HG02610 (cell line): ENCODE data around the gene MYBL2.

Experiments
- ATAC-seq: cut with Tn5 transposase; IDR thresholded peaks from one replicate; pipeline ENCODE4 v1.9.1; 2021; ENCODE audit warnings: mild to moderate bottlenecking, moderate library complexity; ENCODE audit not compliant: unreplicated experiment

MYBL2 gene

GRCh38 chr20:43681991-43682410 lies 15.1 kb downstream of the MYBL2 start:
- ATAC-seq = peak; percentile 92

DNA sequence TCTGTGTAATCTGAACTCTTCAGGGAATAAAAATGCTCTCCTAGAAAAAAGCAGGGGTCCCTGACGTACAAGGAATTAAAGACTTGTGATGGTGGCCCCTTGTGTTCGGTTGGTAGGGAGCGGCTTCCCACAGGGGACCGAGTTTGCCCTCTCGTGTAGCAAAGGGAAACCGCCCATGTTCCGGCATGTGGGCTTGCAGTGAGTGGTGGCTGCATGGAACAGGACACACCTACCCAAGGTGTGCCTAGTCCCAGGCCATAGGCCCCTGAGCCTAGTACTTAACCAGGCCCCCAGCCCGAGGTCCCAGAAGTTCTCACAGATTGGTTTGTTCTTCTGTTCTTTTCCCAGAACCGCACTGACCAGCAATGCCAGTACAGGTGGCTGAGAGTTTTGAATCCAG lies 15.5 kb downstream of the MYBL2 start:
- ATAC-seq = peak; percentile 28

GRCh38 chr20:43686820-43687219 lies 19.9 kb downstream of the MYBL2 start:
- no peak for ATAC-seq

GRCh38 chr20:43689165-43689564 lies 22.3 kb downstream of the MYBL2 start:
- no peak for ATAC-seq

DNA sequence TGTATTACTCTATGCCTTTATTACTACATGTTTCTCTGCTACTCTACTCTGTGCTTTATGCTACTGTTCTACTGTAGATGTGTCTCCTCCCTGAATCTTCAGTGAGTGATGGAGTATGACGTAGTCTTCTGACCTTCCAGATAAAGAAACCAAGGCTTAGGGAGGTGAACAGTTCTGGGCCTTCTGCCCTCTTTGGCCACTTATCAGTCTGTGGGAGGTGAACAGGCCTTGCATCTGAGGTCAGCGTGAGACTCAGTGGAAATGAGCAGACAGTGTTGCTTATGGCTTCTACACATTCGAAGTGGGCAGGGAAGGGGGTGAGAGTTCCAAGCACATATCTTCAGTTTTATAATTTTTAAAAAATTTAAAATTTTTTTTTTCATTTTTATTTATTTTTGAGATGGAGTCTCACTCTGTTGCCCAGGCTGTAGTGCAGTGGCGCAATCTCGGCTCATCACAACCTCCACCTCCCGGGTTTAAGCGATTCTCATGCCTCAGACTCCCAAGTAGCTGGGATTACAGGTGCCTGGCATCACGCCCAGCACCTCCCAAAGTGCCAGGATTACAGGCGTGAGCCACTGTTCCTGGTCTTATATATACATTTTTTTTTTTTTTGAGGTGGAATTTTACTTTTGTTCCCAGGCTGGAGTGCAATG lies 24.2 kb downstream of the MYBL2 start:
- ATAC-seq = no peak

DNA sequence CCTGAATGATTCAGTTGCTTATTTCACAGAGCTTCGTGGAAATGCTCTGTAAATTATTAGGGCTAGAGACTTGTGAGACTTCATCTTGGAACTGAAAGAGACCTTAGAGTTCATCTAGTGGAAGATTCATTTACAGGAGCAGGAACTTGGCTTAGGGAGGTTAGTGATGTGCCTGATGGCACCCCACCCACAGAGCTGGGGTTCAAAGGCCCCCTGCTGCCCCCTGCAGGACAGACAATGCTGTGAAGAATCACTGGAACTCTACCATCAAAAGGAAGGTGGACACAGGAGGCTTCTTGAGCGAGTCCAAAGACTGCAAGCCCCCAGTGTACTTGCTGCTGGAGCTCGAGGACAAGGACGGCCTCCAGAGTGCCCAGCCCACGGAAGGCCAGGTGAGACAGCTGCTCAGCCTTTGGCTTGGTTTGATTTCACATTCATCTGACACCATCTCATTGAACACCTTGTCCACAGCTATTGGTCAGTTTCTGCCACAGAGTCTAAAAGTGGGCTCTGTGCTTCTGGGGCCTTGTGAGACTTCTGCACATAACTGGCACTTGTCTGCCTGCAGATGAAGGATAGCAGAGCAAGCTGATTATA lies 25.1 kb downstream of the MYBL2 start:
- no peak for ATAC-seq

DNA sequence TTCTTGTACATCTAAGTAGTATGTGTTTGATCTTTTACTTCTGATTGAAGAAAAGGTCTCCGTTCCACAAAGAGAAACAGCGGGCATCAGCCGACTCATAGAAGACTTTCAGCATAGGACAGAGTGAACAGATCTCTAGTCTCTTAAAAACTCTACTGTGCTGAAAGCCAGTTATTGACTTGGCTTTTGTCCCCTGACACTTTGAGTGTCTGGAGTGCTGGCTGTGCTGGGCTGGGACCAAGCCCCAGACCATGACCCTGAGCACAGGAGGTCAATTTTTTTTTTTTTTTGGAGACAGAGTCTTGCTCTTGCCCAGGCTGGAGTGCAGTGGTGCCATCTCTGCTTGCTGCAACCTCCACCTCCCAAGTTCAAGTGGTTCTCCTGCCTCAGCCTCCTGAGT lies 27.8 kb downstream of the MYBL2 start:
- no peak for ATAC-seq

DNA sequence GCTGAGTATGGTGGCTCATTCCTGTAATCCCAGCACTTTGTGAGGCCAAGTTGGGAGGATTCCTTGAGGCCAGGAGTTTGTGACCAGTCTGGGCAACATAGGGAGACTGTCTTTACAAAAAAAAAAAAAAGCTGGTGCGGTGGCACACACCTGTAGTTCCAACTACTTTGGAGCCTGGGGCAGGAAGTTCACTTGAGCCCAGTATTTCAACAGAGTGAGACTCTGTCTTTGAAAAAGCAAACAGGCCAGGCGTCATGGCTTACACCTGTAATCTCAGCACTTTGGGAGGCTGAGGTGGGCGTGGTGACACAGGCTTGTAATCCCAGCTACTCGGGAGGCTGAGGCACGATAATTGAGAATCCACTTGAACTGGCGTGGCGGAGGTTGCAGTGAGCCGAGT lies 28.7 kb downstream of the MYBL2 start:
- no peak for ATAC-seq

GRCh38 chr20:43699941-43700565 lies 33.1 kb downstream of the MYBL2 start:
- no peak for ATAC-seq

DNA sequence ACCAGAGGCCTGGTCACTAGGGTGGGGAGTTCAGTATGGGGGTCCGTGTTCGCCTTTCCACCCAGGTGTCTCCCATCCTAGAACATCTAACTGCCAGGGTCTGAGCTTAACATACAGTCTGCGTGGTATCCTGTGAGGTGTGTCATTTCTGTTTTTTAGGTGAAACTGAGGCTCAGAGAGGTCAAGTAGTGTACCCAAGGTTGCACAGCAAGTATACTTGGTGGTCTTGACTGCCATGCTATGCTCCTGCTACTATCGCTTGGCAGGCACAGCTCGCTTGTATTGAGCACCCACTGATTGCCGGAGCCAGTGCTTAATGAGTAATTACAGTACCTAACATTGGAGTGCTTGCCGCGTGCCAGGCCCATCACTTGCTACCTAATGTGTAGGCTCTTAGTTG lies 33.7 kb downstream of the MYBL2 start:
- ATAC-seq = no peak

GRCh38 chr20:43702502-43702901 lies 35.6 kb downstream of the MYBL2 start:
- no peak for ATAC-seq

GRCh38 chr20:43710370-43711044 lies 43.6 kb downstream of the MYBL2 start:
- ATAC-seq = peak; percentile 56

GRCh38 chr20:43711098-43711654 lies 44.3 kb downstream of the MYBL2 start:
- ATAC-seq = peak; percentile 4

DNA sequence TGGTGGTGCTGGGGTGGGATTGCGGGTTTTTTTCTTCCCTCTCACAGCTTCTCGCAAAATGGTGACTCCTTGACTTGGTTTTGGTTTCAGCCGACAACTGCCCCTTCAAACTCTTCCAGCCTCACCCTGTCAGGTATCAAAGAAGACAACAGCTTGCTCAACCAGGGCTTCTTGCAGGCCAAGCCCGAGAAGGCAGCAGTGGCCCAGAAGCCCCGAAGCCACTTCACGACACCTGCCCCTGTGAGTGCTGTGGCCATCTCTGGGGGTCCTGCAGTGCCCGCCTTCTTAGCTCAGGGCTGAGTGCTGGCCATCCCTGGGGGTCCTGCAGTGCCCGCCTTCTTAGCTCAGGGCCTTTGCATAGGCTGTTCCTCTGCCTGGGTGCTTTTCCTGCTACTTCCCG lies 48.1 kb downstream of the MYBL2 start:
- no peak for ATAC-seq

DNA sequence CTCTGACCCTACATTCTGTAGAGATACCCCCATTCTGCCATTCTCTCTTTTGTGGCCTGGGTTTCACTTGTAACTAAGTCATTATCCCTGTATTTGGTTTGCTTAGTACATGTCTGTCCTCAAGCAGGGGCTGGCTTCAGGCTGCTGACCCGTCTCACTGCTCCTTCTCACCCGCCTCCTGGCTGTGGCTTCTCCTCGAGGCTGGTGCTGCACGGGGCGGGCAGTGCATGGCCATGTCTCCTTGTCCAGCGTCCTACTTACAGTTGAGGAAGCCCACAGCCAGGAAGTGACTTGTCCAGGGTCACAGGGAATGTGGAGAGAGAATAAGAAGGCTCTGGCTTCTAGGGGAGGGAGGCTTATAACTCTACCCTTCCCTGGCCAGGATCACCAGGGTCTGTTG lies 48.6 kb downstream of the MYBL2 start:
- no peak for ATAC-seq

- ATAC-seq = no peak
These were observed 49.2 kb downstream of the MYBL2 start for GRCh38 chr20:43716123-43716522.

DNA sequence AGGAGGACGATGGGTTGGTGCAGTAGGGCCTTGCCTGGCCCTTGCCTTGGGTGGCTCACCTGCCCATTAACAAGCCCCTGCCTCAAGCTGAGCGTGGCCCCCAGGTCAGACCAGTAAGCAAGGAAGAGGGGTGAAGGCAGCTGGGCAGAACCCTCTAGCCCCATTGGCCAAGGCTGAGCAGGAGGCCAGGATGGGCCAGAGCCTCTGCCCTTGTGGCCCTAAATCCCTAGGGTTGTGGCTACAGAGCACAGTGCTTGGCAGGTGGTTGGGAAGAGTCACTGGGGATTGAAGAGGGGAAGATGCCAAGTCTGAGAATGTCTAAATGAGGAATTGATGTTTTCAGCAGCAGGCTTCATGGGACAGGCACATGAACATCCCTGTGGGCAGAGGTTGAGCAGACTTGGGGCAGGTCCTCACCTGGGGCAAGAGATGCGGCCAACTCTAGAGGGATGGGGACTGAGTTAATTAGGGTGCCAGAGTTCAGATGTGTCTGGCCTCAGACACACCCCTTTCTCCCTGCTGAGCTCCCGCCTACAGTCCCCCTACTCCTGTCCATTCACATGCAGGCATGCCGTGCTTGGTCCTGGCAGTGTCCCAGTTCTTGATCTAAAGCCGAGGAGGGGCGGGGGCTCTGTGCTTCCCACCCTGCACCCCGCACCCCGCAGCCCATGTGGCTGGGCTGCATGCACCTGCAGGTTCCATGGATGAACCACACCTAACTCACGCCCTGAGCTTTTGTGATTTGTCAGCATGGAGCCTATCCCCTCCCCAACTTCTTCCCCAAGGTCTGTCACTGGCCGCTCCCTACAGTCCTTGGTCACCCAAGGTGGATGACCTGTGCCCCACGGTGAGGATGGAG lies 50.1 kb downstream of the MYBL2 start:
- no peak for ATAC-seq

- ATAC-seq = no peak
These were observed 50.7 kb downstream of the MYBL2 start for GRCh38 chr20:43717616-43717995.

DNA sequence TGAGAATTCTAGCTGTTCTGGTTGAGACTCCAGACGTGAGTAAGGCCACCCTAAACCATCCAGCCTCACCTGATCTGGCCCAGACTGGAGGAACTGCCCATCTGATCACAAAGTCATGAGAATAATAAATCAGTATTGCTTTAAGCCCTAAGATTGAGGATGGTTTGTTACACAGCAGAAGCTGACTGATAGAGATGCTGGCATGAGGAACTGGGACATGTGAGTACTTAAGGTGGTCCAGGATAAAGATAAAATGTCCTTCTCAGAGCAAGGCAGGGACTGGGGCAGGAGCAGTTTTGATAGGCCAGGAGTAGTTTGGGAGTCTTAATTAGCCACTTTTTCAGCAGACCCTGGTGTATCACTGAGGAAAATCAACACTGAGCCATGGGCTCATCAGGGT lies 53.1 kb downstream of the MYBL2 start:
- ATAC-seq = no peak

GRCh38 chr20:43721097-43721428 lies 54.1 kb downstream of the MYBL2 start:
- ATAC-seq = no peak
